ENCODE data around the gene ADPRM.

The ADPRM gene

DNA sequence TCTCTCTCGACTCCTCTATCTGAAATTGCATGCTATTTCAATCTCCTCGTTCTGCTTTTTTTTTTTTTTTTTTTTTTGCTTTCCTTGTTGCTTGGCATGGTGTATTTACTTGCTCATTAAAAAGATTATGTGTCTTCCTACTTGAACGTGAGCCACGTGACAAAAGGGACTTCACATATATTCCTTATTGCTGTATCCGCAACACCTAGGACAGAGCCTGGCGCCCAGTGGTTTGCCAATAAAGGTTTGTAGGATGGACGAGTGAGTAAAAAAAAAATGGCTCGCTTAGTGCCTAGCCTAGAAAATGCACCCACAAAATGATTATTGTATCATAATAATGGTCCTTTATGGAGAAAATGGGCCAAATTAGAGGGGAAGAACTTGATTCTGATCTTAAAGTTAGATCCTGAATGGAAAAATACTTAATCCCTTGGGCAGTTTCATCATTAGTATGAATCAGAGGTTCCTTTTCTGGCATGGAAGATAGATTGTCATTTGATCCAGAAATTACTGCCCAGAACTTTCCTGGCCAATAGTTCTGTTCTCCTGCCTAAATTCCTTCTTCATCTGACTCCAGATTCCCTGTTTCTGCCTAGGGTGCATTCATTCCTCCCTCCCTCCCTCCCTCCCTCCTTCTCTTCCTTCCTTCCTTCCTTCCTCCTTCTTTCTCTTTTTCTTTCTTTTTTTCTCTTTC is 46.1 kb downstream of the ADPRM start:
- no peak for DNase-seq

GRCh38 chr17:10744501-10745000 is 47.2 kb downstream of the ADPRM start:
- DNase-seq = no peak

GRCh38 chr17:10745231-10745630 is 47.8 kb downstream of the ADPRM start:
- no peak for DNase-seq

GRCh38 chr17:10748531-10749181 is 51.3 kb downstream of the ADPRM start:
- DNase-seq = no peak

DNA sequence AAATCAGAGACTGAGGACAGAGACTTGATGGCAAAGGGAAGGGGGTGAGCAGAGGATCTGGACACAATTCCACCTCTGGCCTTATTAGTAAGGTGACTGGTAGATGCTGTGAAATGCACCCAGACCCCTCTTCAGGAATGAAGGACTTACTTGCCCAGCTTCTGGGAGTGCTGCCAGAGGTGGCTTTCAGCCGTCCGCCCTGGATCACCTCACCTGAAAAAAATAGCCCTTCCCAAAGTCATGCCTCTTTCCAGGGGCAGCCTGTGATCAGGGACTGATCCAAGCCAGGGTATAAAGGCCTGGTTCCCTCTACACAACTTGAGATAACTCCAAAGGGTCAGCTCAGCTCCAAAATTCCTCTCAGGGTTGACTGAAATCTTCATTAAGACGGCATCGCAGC is 52.8 kb downstream of the ADPRM start:
- DNase-seq = no peak

GRCh38 chr17:10751563-10751962 is 54.2 kb downstream of the ADPRM start:
- no peak for DNase-seq

- no peak for DNase-seq
Observed at GRCh38 chr17:10752696-10753095, 55.3 kb downstream of the ADPRM start.

DNA sequence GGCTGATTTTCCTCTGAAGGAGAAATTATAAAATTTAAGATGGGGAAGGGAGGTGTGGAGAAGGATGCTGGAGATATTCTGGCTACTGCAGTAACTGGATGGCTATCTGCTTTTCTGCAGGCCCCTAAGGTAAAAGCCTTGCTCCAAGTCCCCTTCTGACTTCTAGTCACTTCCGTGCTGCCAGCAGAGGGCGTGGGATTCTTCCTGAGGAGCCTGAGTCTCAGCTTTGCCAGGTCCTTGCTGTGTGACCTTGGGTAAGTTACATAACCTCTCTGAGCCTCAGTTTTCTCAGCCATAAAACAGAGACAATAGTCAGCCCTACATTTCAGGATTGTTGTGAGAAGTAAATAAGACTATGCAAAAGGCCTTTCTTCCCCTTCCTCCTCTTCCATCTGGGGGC is 56.7 kb downstream of the ADPRM start:
- DNase-seq = no peak

DNA sequence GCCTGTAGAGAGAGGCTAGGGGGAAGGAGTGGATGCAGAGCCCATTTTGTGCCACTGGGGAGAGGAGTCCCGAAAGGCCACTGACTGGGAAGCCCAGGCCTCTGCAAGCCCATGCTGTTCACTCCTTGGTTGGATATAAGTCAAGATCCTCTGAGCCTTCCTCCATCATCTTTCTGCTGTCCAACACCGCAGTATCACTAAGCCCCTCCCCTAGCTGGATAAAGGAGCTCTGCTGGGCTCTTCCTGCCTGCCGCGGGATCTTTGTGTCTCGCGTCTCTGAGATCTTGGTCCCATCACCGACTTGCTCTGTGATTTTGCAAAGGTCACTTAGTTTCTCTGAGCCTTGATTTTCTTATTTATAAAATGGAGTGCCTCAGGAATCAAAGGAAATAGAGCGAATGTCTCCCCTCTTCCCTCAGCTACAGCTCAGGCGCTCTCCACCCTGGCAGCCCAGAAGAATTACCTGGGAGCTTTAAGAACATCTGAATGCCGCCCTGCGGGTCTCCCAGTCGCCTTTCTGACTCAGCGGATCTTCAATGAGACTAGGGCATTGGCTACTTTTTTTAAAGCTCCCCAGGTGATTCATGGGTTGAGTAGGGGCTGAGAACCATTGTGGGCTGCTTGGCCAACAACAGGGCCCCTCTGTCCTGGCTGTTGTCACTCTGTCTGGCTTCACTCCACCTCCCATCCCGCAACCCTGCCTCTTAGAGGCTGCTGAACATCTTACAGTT is 57.6 kb downstream of the ADPRM start:
- no peak for DNase-seq

DNA sequence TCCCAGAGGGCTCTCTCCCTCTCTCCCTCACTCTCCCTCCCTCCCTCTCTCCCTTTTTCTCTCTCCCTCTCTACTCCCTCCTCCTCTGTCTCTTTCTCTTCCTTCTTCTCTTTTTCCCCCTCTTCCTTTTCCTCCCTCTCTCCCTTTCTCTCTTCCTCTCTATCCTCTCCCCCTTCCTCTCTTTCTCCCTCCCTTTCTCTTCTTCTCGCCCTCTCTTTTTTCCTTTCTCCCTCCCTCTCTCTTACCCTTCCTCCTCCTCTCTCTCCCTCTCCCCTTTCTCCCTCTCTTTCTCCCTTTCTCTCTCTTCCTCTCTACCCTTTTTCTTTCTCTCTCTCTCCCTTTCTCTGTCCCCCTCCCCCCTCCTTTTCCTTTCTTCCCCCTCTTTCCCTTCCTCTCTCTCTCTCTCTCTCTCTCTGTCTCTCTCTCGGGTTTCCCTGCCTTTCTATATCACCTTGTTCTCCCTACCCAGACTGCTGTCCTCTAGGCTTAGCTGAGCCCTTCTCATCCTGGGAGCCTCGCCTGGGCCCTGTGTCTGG is 58.3 kb downstream of the ADPRM start:
- no peak for DNase-seq

- no peak for DNase-seq
Observed at GRCh38 chr17:10756185-10756584, 58.8 kb downstream of the ADPRM start.

DNA sequence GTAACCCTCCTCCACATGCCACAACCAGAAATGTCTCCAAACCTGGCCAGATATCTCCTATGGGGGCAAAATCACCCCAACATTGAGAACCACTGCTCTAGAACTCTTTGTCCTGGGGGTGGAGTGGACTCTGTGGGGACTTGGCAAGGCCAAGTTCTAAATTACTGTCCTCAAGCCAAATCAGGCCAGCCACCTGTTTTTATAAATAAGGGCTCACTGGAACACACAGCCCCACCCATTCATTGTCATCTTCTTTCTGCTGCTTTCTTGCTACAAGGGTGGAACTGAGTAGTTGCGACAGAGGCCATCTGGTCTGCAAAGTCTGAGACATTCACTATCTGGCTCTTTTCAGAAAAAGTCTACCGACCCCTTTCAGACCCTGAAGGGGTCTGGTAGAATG is 59.2 kb downstream of the ADPRM start:
- no peak for DNase-seq

GRCh38 chr17:10757067-10757466 is 59.7 kb downstream of the ADPRM start:
- no peak for DNase-seq

- no peak for DNase-seq
Observed at GRCh38 chr17:10757647-10758046, 60.3 kb downstream of the ADPRM start.

DNA sequence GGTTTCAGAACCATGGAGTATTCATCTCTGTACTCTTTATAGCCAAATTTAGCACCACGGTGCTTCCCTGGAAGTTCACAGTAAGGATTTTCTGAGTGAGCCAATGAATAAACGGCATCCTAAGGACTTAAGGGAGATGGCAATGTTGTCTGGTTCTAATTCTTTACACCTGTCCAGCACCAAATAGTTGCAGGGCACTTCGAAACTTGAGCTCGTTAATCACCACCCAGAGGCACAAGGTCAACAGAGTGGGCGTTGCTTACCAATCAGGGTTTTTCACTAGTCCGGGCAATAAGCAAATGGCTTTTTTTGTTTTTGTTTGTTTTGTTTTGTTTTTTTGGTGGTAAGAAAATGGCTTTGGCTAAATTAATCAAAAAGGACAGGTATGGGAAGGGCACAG is 60.7 kb downstream of the ADPRM start:
- no peak for DNase-seq
